MV-4-11 (cell line): ENCODE measurements around the gene WWP2.

Experiments used
- DNase-seq: peaks from one replicate; lab custom pipeline; 2025; lab: John Stamatoyannopoulos, UW

The WWP2 gene

GRCh38 chr16:69890114-69890891, 128.2 kb downstream of the WWP2 start:
- no peak for DNase-seq

DNA sequence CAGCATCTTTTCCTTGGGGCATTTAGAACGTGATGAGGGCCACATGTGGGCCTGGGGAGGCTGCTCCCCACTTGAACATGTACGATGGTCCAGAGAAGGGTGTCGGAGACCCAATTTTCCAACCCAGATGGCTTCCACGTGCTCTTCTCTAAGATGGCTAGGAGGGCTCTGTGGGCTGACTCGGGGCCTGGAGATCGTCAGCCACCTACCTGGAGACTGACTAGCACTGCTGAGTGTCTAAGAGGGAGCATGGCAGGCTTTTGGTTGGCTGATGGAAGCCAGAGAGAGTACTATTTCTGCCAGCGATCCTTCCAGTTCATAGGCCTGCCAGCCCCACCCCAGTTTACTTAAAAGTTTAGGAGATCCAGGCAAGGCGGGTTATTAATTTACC, 128.8 kb downstream of the WWP2 start:
- DNase-seq, result no peak

GRCh38 chr16:69892378-69892777, 130.2 kb downstream of the WWP2 start:
- peak; percentile 22 for DNase-seq

DNA sequence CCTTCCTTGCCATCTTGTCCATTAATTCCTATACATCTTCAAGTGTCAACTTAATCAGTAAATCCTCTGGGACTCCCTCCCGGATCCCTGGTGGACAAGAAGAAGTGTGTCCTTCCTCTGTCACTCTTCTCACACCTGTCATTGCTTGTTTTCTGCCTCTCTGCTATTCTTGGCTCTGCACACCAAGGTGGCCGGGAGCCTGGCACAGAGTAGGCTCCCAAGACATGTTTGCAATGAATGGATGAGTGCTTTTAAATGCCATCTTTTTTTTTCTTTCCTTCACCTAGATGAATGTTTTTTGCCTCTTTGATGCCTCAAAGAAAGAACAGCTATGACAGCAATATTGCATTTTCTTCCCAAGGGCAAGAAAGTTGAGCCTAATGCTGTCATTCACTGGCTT, 131.0 kb downstream of the WWP2 start:
- no peak for DNase-seq

GRCh38 chr16:69894676-69895075, 132.5 kb downstream of the WWP2 start:
- DNase-seq, result no peak

- DNase-seq, result no peak
Observed at GRCh38 chr16:69903865-69904415, 141.8 kb downstream of the WWP2 start.

DNA sequence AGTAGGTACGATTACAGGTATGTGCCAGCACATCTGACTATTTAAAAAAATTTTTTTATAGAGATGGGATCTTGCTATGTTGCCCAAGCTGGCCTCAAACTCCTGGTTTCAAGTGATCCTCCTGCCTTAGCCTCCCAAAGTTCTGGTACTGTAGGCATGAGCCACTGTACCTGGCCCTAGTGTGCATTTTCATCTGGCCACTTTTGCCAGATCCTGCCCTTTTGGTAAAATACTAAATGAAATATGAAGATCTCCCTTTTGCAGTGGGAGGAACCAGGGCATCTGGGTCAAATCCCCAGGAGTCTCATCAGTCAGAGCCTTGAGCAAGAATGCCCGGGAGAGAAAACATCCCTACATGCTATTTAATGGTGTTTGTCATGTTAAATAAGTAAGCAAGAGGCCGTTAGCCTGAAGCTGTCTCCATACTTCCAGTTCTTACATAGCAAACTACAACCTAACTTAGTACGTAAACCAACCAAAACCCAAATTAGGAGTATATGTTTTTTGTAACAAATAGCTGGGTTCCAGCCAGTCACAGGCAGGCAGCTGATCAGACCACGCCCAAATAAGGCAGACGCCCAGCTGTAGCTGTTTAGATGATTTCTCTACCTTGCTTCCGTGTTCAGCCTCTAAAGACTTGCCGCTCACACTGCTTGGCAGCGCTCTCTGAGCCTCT, 142.5 kb downstream of the WWP2 start:
- no peak for DNase-seq

GRCh38 chr16:69905171-69905555, 143.0 kb downstream of the WWP2 start:
- no peak for DNase-seq

DNA sequence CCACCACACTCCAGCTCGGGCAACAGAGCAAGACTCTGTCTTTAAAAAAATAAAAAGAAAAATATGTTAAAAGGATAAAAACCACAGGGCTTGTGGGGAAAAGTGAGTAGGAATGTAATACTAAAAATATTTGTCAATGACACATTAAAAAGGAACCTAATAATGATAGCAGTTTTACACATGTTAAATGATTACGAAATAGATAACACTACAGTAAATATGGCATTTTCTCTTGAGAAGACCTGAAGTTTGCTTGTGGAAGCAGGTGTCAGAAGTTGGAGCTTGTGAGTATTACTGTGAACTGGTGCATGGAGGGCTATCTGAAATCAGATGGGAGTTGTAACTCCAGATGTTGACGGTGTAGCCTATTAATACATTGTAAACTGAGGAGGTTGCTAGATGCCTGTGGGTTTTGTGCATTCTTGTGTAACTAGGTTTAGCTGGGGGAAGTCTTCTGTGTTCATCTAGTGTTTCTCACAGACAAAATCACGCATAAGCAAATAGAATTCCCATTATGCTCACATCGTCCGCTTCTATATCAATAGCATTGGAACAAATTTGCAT, 144.8 kb downstream of the WWP2 start:
- no peak for DNase-seq

GRCh38 chr16:69909043-69909442, 146.9 kb downstream of the WWP2 start:
- no peak for DNase-seq

- DNase-seq, result no peak
Observed at GRCh38 chr16:69909760-69910159, 147.6 kb downstream of the WWP2 start.

DNA sequence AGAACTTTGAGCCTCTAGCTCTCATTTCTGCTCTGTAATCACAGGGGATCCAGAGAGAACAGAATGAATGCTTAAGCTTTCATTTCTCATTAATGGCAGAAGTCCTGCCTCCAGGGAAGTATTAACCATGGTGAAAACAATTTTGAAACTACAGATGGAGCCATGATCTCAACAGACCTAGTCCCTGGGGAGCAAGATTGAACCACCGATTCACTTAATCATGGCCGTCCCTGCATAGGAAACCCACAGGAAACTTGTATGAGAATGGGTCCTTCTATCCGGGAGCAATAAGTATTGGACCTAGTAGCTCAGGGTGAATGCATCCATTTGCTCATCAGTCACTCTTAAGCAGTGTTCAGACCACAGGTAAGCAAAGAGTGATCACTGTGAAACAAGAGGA, 148.8 kb downstream of the WWP2 start:
- no peak for DNase-seq

DNA sequence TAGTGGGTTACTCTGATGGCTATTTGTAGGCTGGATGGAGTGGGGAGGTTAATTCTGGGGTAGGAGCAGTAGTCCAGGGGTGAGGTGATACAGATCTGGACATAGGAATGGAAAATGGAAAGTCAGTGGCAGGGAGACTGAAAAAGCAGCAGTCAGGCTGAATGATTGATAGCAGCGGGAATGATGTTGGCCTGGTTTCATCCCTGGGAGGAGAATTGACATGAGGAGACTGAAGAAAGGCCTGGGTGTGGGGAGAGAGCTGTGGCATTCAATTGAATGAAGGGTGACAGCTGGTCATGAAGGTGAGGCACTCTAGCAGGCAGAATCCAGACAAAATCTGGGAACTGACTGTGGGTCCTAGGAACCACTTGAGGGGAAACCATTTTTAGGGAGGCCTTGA, 154.3 kb downstream of the WWP2 start:
- no peak for DNase-seq

GRCh38 chr16:69917311-69917710, 155.2 kb downstream of the WWP2 start:
- no peak for DNase-seq

DNA sequence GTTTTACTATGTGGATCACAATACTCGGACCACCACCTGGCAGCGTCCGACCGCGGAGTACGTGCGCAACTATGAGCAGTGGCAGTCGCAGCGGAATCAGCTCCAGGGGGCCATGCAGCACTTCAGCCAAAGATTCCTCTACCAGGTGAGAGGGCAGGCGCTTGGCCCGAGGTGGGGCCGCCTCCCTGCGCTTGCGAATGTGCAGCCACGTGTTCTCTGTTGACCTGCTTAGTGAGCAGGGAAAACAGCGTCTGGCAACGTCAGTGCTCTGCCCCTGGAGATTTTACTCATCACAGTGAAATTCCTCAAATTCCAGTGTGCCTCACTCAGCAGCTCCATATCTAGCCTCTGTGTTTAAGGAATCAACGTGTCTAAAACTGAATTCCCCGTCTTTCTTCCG, 155.6 kb downstream of the WWP2 start:
- DNase-seq, result no peak

DNA sequence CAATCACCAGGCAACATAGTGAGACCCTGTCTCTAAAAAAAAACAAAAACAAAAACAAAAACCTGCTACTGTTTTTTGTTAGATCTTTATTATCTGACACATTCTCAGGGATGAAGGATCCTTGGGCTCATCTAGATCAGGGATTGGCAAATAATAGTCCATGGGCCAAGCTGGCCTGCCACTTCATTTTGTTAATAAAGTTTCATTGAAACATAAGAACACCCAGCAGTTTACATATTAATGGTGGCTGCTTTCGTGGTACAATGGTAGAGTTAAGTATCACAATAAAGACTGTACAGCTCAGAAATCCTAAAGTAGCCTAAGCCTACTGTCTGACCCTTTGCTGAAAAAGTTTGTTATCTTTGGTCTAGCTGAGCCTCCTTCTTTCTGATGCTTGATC, 156.1 kb downstream of the WWP2 start:
- no peak for DNase-seq

- no peak for DNase-seq
Observed at GRCh38 chr16:69921127-69921526, 159.0 kb downstream of the WWP2 start.

DNA sequence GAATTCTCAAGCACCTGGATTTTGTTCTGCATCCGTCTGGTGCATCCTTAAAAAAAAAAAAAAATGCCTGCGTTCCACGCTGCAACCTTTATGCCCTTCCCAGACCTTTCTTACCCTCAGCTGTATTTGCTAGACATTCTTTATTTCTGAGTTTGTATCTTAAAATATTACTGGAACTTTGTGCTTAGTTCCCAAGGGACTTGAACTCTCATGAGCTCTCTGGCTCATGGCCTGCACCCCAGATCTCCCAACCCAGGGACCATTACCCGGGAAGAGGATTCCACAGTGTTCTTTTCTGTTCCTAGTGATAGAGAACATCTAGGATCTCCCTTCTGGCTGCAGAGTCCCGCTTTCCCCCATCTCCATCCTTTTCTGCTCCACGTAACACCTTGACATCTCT, 160.1 kb downstream of the WWP2 start:
- no peak for DNase-seq

DNA sequence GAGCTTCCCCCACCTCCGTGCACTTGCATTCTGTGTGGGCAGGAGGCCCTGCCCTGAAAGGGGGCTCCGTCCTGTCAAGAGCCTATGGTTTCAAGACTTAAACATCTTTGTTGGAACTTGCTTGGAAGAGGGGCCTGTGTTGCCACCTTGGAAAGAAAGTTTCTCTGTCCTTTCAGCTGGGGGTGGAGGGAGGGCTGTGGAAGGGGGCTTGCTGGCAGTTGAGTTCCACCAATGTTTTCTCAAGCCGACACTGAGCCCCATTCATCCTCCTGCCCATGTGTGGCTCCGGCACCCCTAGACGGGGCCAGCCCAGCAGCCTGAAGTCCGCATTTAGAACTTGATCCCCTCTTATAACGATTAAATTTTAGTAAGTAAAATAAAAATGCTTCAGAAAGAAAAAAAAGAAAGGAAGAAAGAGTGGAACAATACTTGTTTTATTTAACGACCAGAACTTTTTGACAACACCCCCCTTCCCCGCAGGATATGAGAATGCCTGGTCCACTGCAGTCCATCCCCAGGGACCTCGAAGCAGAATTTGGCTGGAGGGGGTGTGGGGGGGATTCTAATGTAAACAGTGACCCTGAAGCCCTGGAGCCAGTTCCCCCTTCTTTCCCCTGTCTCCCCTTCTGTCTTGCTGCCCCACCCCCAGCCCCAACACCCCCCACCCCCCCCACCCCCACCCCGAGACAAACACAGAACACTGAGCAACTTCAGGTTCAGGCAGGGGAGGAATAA, 162.1 kb downstream of the WWP2 start:
- DNase-seq, result no peak

- no peak for DNase-seq
Observed at GRCh38 chr16:69924777-69925191, 162.7 kb downstream of the WWP2 start.

DNA sequence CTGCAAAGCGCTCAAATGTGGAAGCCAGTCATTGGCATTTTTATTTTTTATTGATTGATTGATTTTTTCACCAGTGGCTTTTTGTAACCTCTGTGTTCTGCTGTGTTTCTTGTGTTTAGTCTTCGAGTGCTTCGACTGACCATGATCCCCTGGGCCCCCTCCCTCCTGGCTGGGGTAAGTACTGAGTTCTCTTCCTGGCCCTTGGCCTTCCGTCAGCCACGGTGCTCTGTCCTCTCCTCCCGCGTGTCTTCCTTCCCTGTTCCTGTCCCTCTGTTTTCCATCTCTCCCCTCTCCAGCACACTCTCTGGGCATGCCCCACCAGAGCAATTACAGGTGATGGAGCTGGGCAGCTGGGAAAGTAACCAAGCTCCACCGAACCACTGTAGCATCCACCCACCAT, 163.2 kb downstream of the WWP2 start:
- no peak for DNase-seq

DNA sequence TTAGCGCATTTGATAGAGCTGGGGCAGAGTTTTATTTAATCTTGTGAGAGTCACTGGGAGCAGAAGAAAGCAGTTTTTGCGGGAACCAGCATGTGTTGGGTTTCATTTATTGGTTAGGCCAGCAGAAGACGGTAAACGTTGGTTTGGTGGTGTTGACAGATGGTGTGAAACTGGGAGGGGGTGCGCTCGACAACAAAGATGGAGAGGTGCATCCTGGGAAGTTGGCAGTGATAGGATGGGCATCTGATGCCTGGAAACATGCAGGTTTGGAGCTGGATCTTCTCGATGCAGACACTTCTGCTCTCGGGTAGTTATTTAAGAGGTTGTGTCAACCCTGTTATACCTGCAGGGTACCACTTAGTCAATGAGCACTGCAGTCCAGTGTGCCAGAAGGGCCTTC, 164.1 kb downstream of the WWP2 start:
- DNase-seq, result no peak
